Loucy (cell line): ENCODE data around the gene NLGN1.

Experiments
- EZH2phosphoT487 ChIP-seq: fragments of 200-600 bp; IDR thresholded peaks from 2 replicates; pipeline ENCODE4 v1.6.1; 2018; ENCODE audit warnings: antibody characterized with exemption, mild to moderate bottlenecking, moderate library complexity, borderline replicate concordance
- TF ChIP-seq, protein P1 (sequence below): fragments of 200-600 bp; sonication (generic); conservative IDR thresholded peaks from 2 replicates; pipeline ENCODE4 v1.5.1; 2014; ENCODE audit warnings: mild to moderate bottlenecking, antibody characterized with exemption, low read length

GRCh38 chr3:173708191-173708590 is 310.6 kb downstream of the NLGN1 start:
- TF ChIP-seq, protein P1, sequence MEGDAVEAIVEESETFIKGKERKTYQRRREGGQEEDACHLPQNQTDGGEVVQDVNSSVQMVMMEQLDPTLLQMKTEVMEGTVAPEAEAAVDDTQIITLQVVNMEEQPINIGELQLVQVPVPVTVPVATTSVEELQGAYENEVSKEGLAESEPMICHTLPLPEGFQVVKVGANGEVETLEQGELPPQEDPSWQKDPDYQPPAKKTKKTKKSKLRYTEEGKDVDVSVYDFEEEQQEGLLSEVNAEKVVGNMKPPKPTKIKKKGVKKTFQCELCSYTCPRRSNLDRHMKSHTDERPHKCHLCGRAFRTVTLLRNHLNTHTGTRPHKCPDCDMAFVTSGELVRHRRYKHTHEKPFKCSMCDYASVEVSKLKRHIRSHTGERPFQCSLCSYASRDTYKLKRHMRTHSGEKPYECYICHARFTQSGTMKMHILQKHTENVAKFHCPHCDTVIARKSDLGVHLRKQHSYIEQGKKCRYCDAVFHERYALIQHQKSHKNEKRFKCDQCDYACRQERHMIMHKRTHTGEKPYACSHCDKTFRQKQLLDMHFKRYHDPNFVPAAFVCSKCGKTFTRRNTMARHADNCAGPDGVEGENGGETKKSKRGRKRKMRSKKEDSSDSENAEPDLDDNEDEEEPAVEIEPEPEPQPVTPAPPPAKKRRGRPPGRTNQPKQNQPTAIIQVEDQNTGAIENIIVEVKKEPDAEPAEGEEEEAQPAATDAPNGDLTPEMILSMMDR = no peak
- no peak for TF ChIP-seq EZH2phosphoT487
